ENCODE data around the gene COASY.

Gene COASY

DNA sequence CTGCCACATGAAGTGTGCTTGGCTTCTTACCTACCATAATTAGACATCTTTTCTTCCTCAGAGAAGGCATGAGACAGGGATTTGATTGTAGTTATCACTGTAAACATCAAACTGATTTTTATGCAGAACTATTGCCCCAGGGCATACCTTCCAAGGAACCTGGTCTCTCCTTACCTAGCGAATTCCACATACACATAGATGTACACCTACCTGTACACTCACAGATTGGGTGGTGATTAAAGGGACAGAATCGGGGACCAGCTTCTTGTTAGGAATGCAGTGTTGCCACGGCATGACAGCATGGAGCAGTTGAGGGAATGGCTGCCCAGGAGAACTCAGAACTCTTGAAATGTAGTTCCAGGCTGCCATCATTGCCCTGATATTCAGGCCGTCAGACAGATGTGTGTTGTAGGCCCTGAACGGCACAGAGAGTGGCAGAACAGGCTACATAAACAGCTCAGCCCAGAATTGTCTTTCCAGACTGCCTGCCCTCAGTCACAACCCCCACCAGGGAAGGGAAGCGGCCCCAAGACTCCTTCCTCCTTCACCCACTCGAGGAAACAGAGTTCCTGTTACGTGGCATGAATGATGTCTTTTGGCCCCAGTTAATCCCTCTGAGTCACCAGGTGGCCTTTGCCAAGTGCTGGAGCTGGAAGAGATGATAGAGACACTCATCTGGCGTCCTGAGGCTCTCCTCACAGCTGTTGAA, 43.7 kb upstream of the COASY start:
- DNase-seq (ENCODE audit: low spot score): peak; percentile 92
- H3K27ac ChIP-seq: peak overlapping the region; percentile 93 to 98
- TF ChIP-seq, protein P1, sequence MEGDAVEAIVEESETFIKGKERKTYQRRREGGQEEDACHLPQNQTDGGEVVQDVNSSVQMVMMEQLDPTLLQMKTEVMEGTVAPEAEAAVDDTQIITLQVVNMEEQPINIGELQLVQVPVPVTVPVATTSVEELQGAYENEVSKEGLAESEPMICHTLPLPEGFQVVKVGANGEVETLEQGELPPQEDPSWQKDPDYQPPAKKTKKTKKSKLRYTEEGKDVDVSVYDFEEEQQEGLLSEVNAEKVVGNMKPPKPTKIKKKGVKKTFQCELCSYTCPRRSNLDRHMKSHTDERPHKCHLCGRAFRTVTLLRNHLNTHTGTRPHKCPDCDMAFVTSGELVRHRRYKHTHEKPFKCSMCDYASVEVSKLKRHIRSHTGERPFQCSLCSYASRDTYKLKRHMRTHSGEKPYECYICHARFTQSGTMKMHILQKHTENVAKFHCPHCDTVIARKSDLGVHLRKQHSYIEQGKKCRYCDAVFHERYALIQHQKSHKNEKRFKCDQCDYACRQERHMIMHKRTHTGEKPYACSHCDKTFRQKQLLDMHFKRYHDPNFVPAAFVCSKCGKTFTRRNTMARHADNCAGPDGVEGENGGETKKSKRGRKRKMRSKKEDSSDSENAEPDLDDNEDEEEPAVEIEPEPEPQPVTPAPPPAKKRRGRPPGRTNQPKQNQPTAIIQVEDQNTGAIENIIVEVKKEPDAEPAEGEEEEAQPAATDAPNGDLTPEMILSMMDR (IDR thresholded peaks at IDR 0.05): no peak
- H3K4me3 ChIP-seq: peak overlapping the region; percentile 39

DNA sequence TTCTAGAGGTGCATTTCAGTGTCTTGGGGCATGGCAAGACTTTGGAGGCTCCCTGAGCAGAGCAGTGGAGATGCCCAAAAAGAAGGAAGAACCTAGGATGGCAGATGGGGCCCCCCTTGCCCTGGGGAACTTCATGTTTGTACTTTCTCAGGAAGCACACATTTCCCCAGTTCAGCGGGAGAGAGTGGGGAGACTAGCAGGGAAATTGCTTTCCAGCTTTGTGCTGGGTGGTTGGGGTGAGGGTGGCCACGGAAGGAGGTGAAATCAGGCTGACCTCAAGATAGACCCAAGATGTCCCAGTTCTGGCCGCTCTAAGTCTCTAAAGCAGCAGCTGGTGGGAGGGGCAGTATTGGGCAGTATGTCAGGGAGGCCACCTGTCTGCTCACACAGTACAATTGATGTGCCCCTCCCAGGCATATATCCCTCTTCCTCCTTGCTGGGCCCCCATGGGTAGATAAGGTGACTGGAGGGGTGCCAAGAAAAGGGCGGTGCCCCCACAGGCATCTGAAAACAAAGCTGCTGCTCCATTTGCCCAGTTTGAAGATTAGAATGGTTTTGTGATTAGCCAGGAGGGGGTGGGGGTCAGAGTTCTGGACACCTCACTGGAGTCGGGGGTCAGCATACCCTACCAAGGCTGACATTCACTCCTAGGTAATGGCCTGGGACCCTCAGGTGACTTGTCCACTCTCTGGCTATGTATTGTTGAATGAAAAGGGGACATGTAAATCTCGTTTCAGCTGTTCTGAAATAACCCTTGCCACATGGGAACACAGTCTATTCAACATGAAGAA, 43.0 kb upstream of the COASY start:
- TF ChIP-seq, protein P1 (IDR thresholded peaks at IDR 0.05): no peak
- Histone ChIP-seq H3K4me3 (peak overlapping the region; percentile 1), H3K27ac (peak overlapping the region; percentile 93 to 98)
- DNase-seq (ENCODE audit: low spot score): peak; percentile 76

DNA sequence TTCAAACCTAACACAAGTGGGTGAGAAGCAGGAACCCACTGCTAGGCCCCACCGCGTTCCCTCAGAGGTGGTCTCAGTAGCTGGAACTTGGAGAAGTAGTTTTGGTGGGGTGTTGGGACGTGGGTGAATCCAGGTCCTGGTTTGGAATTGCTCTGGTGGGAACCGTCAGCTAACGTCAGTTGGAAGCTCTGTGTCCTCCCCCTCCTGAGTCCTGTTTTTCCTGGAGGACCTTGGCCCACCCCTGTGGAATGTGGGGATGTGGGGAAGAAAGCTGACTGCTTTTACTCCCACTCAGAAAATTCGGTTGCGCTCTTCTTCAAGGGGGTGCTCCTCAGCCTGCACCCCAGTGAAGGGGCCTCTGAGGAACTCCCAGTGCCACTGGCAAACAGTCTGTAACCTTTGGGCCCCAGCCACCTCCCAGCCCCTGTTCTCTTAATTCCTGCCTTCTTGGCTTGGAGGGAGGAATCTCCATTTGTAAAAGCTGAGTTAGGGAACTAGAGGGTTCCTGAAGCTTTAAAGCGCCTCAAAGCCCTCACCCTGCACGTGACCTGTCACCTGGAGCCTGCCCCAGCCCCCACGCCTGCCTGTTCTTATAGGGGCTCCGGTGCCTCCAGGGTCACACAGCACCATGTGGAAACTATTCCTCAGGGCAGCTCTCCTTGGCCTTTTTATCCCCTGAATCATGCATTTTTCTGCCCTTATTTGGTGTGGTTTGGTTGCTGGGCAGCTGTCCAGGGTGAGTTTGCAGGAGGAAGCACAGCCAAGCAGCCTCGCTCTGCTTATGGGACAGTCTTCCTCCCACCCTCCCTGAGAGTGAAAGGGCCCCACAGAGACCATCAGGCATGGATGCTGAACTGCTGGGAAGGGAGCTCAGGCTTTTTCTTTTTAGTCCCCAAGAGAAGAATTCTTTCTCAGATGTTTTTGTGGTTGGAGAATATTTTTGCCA, 42.1 kb upstream of the COASY start:
- DNase-seq (ENCODE audit: low spot score): peak; percentile 98
- H3K27ac ChIP-seq: peak overlapping the region; percentile 93 to 98
- TF ChIP-seq, protein P1 (IDR thresholded peaks at IDR 0.05): no peak
- H3K4me3 ChIP-seq: peak overlapping the region; percentile 1

DNA sequence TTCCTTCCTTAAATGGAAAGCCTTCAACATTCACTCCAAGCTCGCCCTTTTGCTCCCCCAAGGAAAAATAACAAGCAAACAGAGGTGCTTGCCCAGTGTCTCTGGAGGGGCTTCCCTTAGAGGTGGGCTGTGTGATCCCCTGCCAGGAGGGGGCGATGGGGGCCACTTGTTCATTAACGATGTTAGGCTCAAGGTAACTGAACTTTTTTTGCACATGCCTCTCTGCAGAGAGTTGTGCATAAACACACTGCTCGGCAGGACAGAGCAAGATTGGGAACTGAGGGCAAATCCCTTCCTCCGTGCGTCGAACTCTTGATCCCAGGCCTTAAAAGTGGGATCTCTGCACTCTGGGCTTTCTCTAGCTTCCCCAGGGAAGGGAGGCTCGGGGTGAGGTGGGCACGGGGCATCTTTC, 41.4 kb upstream of the COASY start:
- TF ChIP-seq, protein P1 (IDR thresholded peaks at IDR 0.05): no peak
- DNase-seq (ENCODE audit: low spot score): peak; percentile 75
- Histone ChIP-seq H3K4me3 (peak overlapping the region; percentile 37), H3K27ac (peak overlapping the region; percentile 93 to 98)

DNA sequence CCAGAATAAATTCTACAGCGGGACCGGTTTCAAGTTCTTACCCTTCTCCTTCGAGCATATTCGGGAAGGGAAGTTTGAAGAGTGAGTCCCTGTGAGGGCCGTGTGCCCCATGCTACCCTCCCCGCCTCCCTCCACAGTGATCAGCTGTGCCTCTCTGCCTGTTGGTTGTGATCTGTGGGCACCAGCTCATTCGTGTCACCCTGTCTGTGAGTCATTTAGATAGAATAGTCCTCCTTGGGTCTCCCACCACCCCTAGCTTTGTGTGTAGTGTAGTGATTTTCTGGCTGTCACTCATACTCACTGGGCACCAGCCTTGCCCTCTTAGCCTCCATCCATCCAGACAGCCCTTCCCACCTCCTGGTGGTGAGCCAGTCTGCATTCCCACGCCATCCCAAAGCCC, 40.9 kb upstream of the COASY start:
- peak overlapping the region; percentile 93 to 98 for H3K27ac ChIP-seq
- peak; percentile 72 for DNase-seq (ENCODE audit: low spot score)
- peak overlapping the region; percentile 37 for H3K4me3 ChIP-seq
- TF ChIP-seq, protein P1 (IDR thresholded peaks at IDR 0.05): no peak

DNA sequence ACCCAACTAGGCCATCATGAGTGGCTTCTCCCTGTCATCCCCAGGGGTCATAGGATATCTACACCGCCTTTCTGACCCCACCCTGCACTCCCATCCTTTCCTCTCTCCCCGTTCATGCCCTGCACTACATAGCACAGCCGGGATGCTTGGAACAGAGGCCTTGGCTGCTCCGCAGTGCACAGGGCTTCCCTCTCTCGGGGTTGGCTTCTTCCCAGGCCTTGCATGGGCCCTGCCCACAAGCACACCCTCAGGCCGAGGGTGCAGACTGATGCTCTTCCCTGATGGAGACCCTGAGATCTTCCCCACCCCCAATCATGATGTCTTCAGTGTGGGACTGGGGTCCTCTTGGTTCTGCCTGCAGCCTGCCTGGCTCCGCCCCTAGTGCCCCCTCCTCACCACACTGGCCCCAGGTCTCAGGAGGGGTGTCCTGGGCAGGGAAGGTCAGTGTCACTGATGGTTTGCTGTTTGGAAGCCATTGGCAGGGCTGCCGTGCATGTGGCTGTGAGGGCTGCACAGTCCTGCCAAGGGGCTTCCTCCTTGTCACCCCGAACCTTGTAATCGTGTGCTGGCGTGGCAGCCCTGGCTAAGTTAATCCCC, 40.2 kb upstream of the COASY start:
- Histone ChIP-seq H3K4me3 (peak overlapping the region; percentile 37), H3K27ac (peak overlapping the region; percentile 93 to 98)
- peak; percentile 77 for DNase-seq (ENCODE audit: low spot score)
- TF ChIP-seq, protein P1 (IDR thresholded peaks at IDR 0.05): no peak
